ENCODE data around the gene PKIB. TPM values are rescaled to one million over a fixed set of nuclear protein-coding genes. Genes with fewer than 3 reads are reported as not detected.

The PKIB gene
- total and polyA plus RNA-seq, 2 of the 4 experiments (the other 2 are of a cell fraction): 6.3 to 13.1 TPM

- no peak for TF ChIP-seq POLR2A (IDR thresholded peaks at IDR 0.05; ENCODE audit: low read depth, low read length)
- TF ChIP-seq CEBPB (IDR thresholded peaks at IDR 0.05; ENCODE audit: low read depth, low read length): no peak
- TF ChIP-seq RAD21 (IDR thresholded peaks at IDR 0.05; ENCODE audit: low read length): no peak
Observed at GRCh38 chr6:122651031-122651430, 40.8 kb downstream of the PKIB start.

More at GRCh38 chr6:122651031-122651430, 40.8 kb downstream of the PKIB start:
- no peak overlapping the region for H3K27ac ChIP-seq (ENCODE audit: insufficient read depth, low read length)
- no peak overlapping the region for H4K5ac ChIP-seq (ENCODE audit: low read depth, low read length)
- no peak overlapping the region for H3K23ac ChIP-seq (ENCODE audit: low read depth, low read length)
- H2AFZ ChIP-seq (replicated peaks; ENCODE audit: low read length, poor library complexity): no peak overlapping the region
- no peak overlapping the region for H3K4me2 ChIP-seq (ENCODE audit: low read depth, low read length)
- no peaks in the 10 kb centered on the region for H4K20me1 ChIP-seq (ENCODE audit: insufficient read depth, low read length)
- no peak overlapping the region for H3K4me3 ChIP-seq (ENCODE audit: insufficient read depth, low read depth, low read length)
- no peak overlapping the region for H4K91ac ChIP-seq (ENCODE audit: insufficient read depth, low read depth, low read length)
- no peak overlapping the region for H2BK15ac ChIP-seq (ENCODE audit: low read depth, low read length)
- ChIA-PET CTCF (no interaction called here), POLR2A (ENCODE audit: unreplicated experiment) (no interaction called here)
- no peak overlapping the region for H3K56ac ChIP-seq (ENCODE audit: extremely low read depth, insufficient read depth, low read length)
- no peak overlapping the region for H3K9ac ChIP-seq (ENCODE audit: low read depth, low read length)
- no peaks in the 10 kb centered on the region for H3K36me3 ChIP-seq (ENCODE audit: control insufficient read depth, insufficient read depth, low read length)
- H2AK5ac ChIP-seq (ENCODE audit: low read depth, low read length): no peak overlapping the region
- no peak overlapping the region for H2BK120ac ChIP-seq (ENCODE audit: low read depth, low read length)
- no peaks in the 10 kb centered on the region for H3K27me3 ChIP-seq (ENCODE audit: control insufficient read depth, insufficient read depth, low read length)
- H3K14ac ChIP-seq (replicated peaks; ENCODE audit: low read depth, low read length): no peak overlapping the region
- BruUV-seq (replicated peaks): no TSS peak
- no peak overlapping the region for H3K18ac ChIP-seq (ENCODE audit: low read depth, low read length)
- DNase-seq (no peak), ATAC-seq (ENCODE audit: low read depth) (no peak)
- no peak overlapping the region for H3K4ac ChIP-seq (ENCODE audit: low read depth, low read length)
- no peak overlapping the region for H2AK9ac ChIP-seq (replicated peaks; ENCODE audit: low read depth, low read length, poor library complexity)
- no CpG with 5 or more reads among the region's 3 CpGs for WGBS, 2 experiments (ENCODE audit: extremely low coverage in 2 of 2, insufficient read length in 1 of 2)
- no peaks in the 10 kb centered on the region for H3K9me1 ChIP-seq (ENCODE audit: insufficient read depth, low read length)
- dilution Hi-C loops (cut with HindIII; ENCODE audit: low sequenced_read_pairs, unreplicated experiment) (no loop called here), in situ Hi-C loops (cut with MboI; ENCODE audit: low sequenced_read_pairs) (no loop called here), intact Hi-C loops (cut with micrococcal nuclease) (no loop called here)
- no peak overlapping the region for H4K8ac ChIP-seq (ENCODE audit: low read depth in 2 of 2, low read length in 2 of 2)
- H3K79me1 ChIP-seq (ENCODE audit: low read depth in 1 of 2, low read length in 2 of 2): no peaks in the 10 kb centered on the region
- no peak overlapping the region for H2BK5ac ChIP-seq (ENCODE audit: low read depth, low read length, poor library complexity, severe bottlenecking)
- H3K9me3 ChIP-seq (ENCODE audit: control insufficient read depth, insufficient read depth, low read length): no peaks in the 10 kb centered on the region
- no peaks in the 10 kb centered on the region for H3K4me1 ChIP-seq (ENCODE audit: control insufficient read depth, insufficient read depth, low read length)
- no peak overlapping the region for H2BK20ac ChIP-seq (ENCODE audit: low read depth, low read length)

Data from IMR-90 (cell line).